ENCODE results near the gene OGT. TPM values are rescaled to one million over a fixed set of nuclear protein-coding genes. Genes with fewer than 3 reads are reported as not detected.

OGT gene
- total and polyA plus RNA-seq, 2 experiments from 2014 or later = 36.8 to 120 TPM

GRCh38 chrX:71623714-71624113, 90.8 kb downstream of the OGT start:
- Histone ChIP-seq H3K27me3 (no peaks in the 10 kb centered on the region), H3K9me3 (ENCODE audit: low read depth) (no peaks in the 10 kb centered on the region), H3K9me2 (replicated peaks; ENCODE audit: insufficient read depth) (no peaks in the 10 kb centered on the region), H3K79me2 (no peaks in the 10 kb centered on the region), H3K4me3 (no peak overlapping the region), H2AFZ (no peak overlapping the region), H3K27ac (peak overlapping the region; percentile 81), H3K4me1 (ENCODE audit: insufficient read depth) (peaks cover 5% of the 10 kb centered on the region), H3K36me3 (replicated peaks; ENCODE audit: insufficient read depth, low read depth) (no peaks in the 10 kb centered on the region), H3K4me2 (no peak overlapping the region), H4K20me1 (ENCODE audit: insufficient read depth, poor library complexity, severe bottlenecking) (no peaks in the 10 kb centered on the region)
- 83% methylated on average over 3 of the region's 3 CpGs for WGBS (ENCODE audit: low lambda C conversion rate, missing lambda C conversion rate)
- DNase-seq (ENCODE audit: low spot score) = no peak
- TF ChIP-seq, protein P1, sequence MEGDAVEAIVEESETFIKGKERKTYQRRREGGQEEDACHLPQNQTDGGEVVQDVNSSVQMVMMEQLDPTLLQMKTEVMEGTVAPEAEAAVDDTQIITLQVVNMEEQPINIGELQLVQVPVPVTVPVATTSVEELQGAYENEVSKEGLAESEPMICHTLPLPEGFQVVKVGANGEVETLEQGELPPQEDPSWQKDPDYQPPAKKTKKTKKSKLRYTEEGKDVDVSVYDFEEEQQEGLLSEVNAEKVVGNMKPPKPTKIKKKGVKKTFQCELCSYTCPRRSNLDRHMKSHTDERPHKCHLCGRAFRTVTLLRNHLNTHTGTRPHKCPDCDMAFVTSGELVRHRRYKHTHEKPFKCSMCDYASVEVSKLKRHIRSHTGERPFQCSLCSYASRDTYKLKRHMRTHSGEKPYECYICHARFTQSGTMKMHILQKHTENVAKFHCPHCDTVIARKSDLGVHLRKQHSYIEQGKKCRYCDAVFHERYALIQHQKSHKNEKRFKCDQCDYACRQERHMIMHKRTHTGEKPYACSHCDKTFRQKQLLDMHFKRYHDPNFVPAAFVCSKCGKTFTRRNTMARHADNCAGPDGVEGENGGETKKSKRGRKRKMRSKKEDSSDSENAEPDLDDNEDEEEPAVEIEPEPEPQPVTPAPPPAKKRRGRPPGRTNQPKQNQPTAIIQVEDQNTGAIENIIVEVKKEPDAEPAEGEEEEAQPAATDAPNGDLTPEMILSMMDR (IDR thresholded peaks at IDR 0.05; ENCODE audit: poor library complexity) = no peak
- TF ChIP-seq EZH2 (IDR thresholded peaks at IDR 0.05; ENCODE audit: borderline replicate concordance) = no peak
- TF ChIP-seq EZH2phosphoT487 (IDR thresholded peaks at IDR 0.05; ENCODE audit: low read depth, severe bottlenecking, unreplicated experiment) = no peak

DNA sequence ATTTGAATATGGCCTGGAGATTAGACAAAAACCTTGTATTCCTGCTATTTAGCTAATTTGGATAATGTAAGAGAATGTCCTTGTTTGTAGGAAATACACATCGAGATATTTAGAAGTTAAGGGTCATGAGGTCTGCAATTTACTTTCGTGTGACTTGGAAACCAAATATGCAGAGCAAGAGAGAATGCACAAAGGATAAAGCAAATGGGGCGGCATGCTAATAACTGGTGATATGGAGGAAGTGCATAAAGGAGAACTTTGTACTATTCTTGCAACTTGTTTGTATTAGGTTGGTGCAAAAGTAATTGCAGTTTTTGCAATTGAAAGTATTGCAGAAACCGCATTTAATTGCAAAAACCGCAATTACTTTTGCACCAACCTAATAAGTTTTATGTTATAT, 92.6 kb downstream of the OGT start:
- H3K9me2 ChIP-seq (replicated peaks; ENCODE audit: insufficient read depth) = no peaks in the 10 kb centered on the region
- H3K79me2 ChIP-seq = no peaks in the 10 kb centered on the region
- no peak for DNase-seq (ENCODE audit: low spot score)
- H3K27ac ChIP-seq = no peak overlapping the region
- H3K36me3 ChIP-seq (replicated peaks; ENCODE audit: insufficient read depth, low read depth) = no peaks in the 10 kb centered on the region
- H4K20me1 ChIP-seq (ENCODE audit: insufficient read depth, poor library complexity, severe bottlenecking) = no peaks in the 10 kb centered on the region
- H3K4me3 ChIP-seq = no peak overlapping the region
- H3K27me3 ChIP-seq = no peaks in the 10 kb centered on the region
- H3K4me1 ChIP-seq (ENCODE audit: insufficient read depth) = peaks cover 5% of the 10 kb centered on the region
- TF ChIP-seq, protein P1 (IDR thresholded peaks at IDR 0.05; ENCODE audit: poor library complexity) = no peak
- TF ChIP-seq EZH2phosphoT487 (IDR thresholded peaks at IDR 0.05; ENCODE audit: low read depth, severe bottlenecking, unreplicated experiment) (no peak), EZH2 (IDR thresholded peaks at IDR 0.05; ENCODE audit: borderline replicate concordance) (no peak)
- no peak overlapping the region for H3K4me2 ChIP-seq
- 90% methylated on average over 5 of the region's 5 CpGs for WGBS (ENCODE audit: low lambda C conversion rate, missing lambda C conversion rate)
- no peaks in the 10 kb centered on the region for H3K9me3 ChIP-seq (ENCODE audit: low read depth)
- H2AFZ ChIP-seq = no peak overlapping the region

Small RNA genes within 50 kb of the gene (small RNA-seq; reads per million reads assigned to genes)
- not detected for gene RF00019

Other genes with a start within 250 kb of the OGT start
- gene NONO, start 249.5 kb upstream of the OGT start, total RNA-seq = 318 and 330 TPM in 2 replicates
- 175 and 204 TPM in 2 replicates for gene NONO, start 249.5 kb upstream of the OGT start, polyA plus RNA-seq
- 1.1 and 1.6 TPM in 2 replicates for gene ITGB1BP2, start 231.4 kb upstream of the OGT start, total RNA-seq
- 0.15 and 1.2 TPM in 2 replicates for gene ITGB1BP2, start 231.4 kb upstream of the OGT start, polyA plus RNA-seq
- 15.8 and 19.2 TPM in 2 replicates for gene TAF1, start 166.7 kb upstream of the OGT start, total RNA-seq
- gene TAF1, start 166.7 kb upstream of the OGT start, polyA plus RNA-seq = 1.9 and 2.7 TPM in 2 replicates
- gene GCNA, start 45.3 kb downstream of the OGT start, total RNA-seq = 0.50 and 0.68 TPM in 2 replicates
- 0.42 and 0.47 TPM in 2 replicates for gene GCNA, start 45.3 kb downstream of the OGT start, polyA plus RNA-seq
- gene CXCR3, start 85.4 kb downstream of the OGT start, total RNA-seq = 0.08 TPM in 1 of 2 replicates, not detected in the other
- not detected in 2 replicates for gene CXCR3, start 85.4 kb downstream of the OGT start, polyA plus RNA-seq
- gene CXorf49, start 185.2 kb downstream of the OGT start, total RNA-seq = not detected in 2 replicates
- gene CXorf49, start 185.2 kb downstream of the OGT start, polyA plus RNA-seq = 10.1 and 12.1 TPM in 2 replicates
- not detected in 2 replicates for gene CXorf49B, start 230.2 kb downstream of the OGT start, total RNA-seq
- 10.1 and 12.1 TPM in 2 replicates for gene CXorf49B, start 230.2 kb downstream of the OGT start, polyA plus RNA-seq